OCI-LY7 (cell line): ENCODE measurements around the gene ESYT2.

Source experiments
- CTCF ChIP-seq: fragments of 200-600 bp; sonication (generic); conservative IDR thresholded peaks from 2 replicates; pipeline ENCODE4 v1.5.1; 2014; ENCODE audit warnings: mild to moderate bottlenecking, antibody characterized with exemption, low read length, moderate library complexity, mixed read lengths
- EZH2phosphoT487 ChIP-seq: fragments of 200-600 bp; sonication (generic); IDR thresholded peaks from 2 replicates; pipeline ENCODE4 v1.6.1; 2018; ENCODE audit warnings: low read depth, borderline replicate concordance, mild to moderate bottlenecking, mixed run types, antibody characterized with exemption, low read length, moderate library complexity, mixed read lengths

GRCh38 chr7:158741294-158741666, 88.0 kb downstream of the ESYT2 start:
- TF ChIP-seq CTCF (no peak), EZH2phosphoT487 (no peak)
